HepG2 (cell line): ENCODE data around the gene ECE2. TPM values are rescaled to one million over a fixed set of nuclear protein-coding genes. Genes with fewer than 3 reads are reported as not detected.

ENCODE experiments used
- CAMTA2 ChIP-seq: sonication (generic); formaldehyde crosslinking; IDR thresholded peaks from 2 replicates; pipeline ENCODE4 v1.4.0; 2020; ENCODE audit warnings: mild to moderate bottlenecking, missing genetic modification reagents, borderline replicate concordance
- FLYWCH1 ChIP-seq: sonication (generic); formaldehyde crosslinking; IDR thresholded peaks from 2 replicates; pipeline ENCODE4 v1.8.1; 2023; ENCODE audit warnings: mild to moderate bottlenecking, missing genetic modification reagents
- GTF2F1 ChIP-seq: fragments of 150-350 bp; IDR thresholded peaks from 2 replicates; pipeline ENCODE4 v1.6.1; 2014; ENCODE audit warnings: low read length
- NFE2L1 ChIP-seq: sonication (generic); formaldehyde crosslinking; IDR thresholded peaks from 2 replicates; pipeline ENCODE4 v1.4.0; 2020; ENCODE audit warnings: missing genetic modification reagents, mild to moderate bottlenecking, borderline replicate concordance
- PAX8 ChIP-seq: sonication (generic); formaldehyde crosslinking; IDR thresholded peaks from 2 replicates; pipeline ENCODE4 v1.8.0; 2022; ENCODE audit warnings: mild to moderate bottlenecking, missing genetic modification reagents, borderline replicate concordance
- PLRG1 ChIP-seq: fragments of 450-650 bp; conservative IDR thresholded peaks from 2 replicates; pipeline ENCODE4 v1.6.1; 2016
- POLR2G ChIP-seq: fragments of 200-400 bp; formaldehyde crosslinking; IDR thresholded peaks from 2 replicates; pipeline ENCODE4 v1.6.1; 2018; ENCODE audit warnings: mild to moderate bottlenecking, low read depth, low read length, moderate library complexity
- SNAI1 ChIP-seq: sonication (generic); formaldehyde crosslinking; IDR thresholded peaks from 2 replicates; pipeline ENCODE4 v1.5.0; 2020; ENCODE audit warnings: mild to moderate bottlenecking, missing genetic modification reagents, borderline replicate concordance
- ZFY ChIP-seq: sonication (generic); formaldehyde crosslinking; IDR thresholded peaks from 2 replicates; pipeline ENCODE4 v1.4.0; 2020; ENCODE audit warnings: missing genetic modification reagents
- ZNF253 ChIP-seq: sonication (generic); formaldehyde crosslinking; IDR thresholded peaks from 2 replicates; pipeline ENCODE4 v1.8.0; 2022; ENCODE audit warnings: mild to moderate bottlenecking, missing genetic modification reagents, borderline replicate concordance
- ZNF329 ChIP-seq: sonication (generic); formaldehyde crosslinking; IDR thresholded peaks from 2 replicates; pipeline ENCODE4 v1.9.0; 2021; ENCODE audit warnings: low read depth, mild to moderate bottlenecking, missing genetic modification reagents
- ZNF337 ChIP-seq: sonication (generic); formaldehyde crosslinking; IDR thresholded peaks from 2 replicates; pipeline ENCODE4 v1.5.1; 2020; ENCODE audit warnings: missing genetic modification reagents, low read depth, mild to moderate bottlenecking, borderline replicate concordance
- ZNF496 ChIP-seq: sonication (generic); formaldehyde crosslinking; IDR thresholded peaks from 2 replicates; pipeline ENCODE4 v1.8.1; 2023; ENCODE audit warnings: mild to moderate bottlenecking, moderate library complexity, missing genetic modification reagents; ENCODE audit not compliant: insufficient replicate concordance
- ZNF530 ChIP-seq: sonication (generic); formaldehyde crosslinking; IDR thresholded peaks from 2 replicates; pipeline ENCODE4 v1.5.0; 2020; ENCODE audit warnings: low read depth, mild to moderate bottlenecking, missing genetic modification reagents
- ZNF850 ChIP-seq: sonication (generic); formaldehyde crosslinking; conservative IDR thresholded peaks from 2 replicates; pipeline ENCODE4 v1.9.0; 2021; ENCODE audit warnings: mild to moderate bottlenecking, missing genetic modification reagents
- ZSCAN21 ChIP-seq: sonication (generic); formaldehyde crosslinking; IDR thresholded peaks from 2 replicates; pipeline ENCODE4 v1.8.0; 2022; ENCODE audit warnings: mild to moderate bottlenecking, missing genetic modification reagents, moderate library complexity, borderline replicate concordance
- polyA plus RNA-seq, 8 experiments: library from polyadenylated mRNA; depleted of rRNA in 3 of 8; stranded (reverse) in 7 of 8; unstranded in 1 of 8; fragments of >200 nt; fragmentation: Illumina TruSeq in 4 of 8; extraction: Trizol in 4 of 8; gene quantifications; 2 replicates each; pipeline versions ENCODE4 v1.2.1 to v1.2.3, GENCODE V29; 2011 to 2016; ENCODE audit warnings: low read depth in 4 of 8, missing spikeins in 1 of 8, mixed read lengths in 1 of 8; ENCODE audit not compliant: insufficient read depth in 1 of 8
- total RNA-seq, 5 experiments: library from RNA; depleted of rRNA; stranded (reverse); fragments of >200 nt; fragmentation: Illumina TruSeq; extraction: Trizol; gene quantifications; 2 replicates each; pipeline ENCODE4 v1.2.3, GENCODE V29; 2016; ENCODE audit warnings: low read depth in 1 of 5
- TF ChIP-seq, protein P1 (sequence below): sonication (generic); formaldehyde crosslinking; IDR thresholded peaks from 2 replicates; pipeline ENCODE4 v1.5.0; 2020; ENCODE audit warnings: missing genetic modification reagents, mild to moderate bottlenecking, borderline replicate concordance
- TF ChIP-seq, protein P2 (sequence below): sonication (generic); formaldehyde crosslinking; IDR thresholded peaks from 2 replicates; pipeline ENCODE4 v1.4.0; 2020; ENCODE audit warnings: missing genetic modification reagents, borderline replicate concordance
- TF ChIP-seq, protein P3 (sequence below): sonication (generic); formaldehyde crosslinking; IDR thresholded peaks from 2 replicates; pipeline ENCODE4; 2020; ENCODE audit warnings: missing genetic modification reagents, mild to moderate bottlenecking, borderline replicate concordance
- TF ChIP-seq, protein P4 (sequence below): sonication (generic); formaldehyde crosslinking; IDR thresholded peaks from 2 replicates; pipeline ENCODE4 v1.4.0; 2020; ENCODE audit warnings: missing genetic modification reagents, borderline replicate concordance

Gene ECE2
- total and polyA plus RNA-seq, 2 of the 13 experiments (the other 11 are each of a cell fraction or from before 2014, with no cell fraction given), result not detected

DNA sequence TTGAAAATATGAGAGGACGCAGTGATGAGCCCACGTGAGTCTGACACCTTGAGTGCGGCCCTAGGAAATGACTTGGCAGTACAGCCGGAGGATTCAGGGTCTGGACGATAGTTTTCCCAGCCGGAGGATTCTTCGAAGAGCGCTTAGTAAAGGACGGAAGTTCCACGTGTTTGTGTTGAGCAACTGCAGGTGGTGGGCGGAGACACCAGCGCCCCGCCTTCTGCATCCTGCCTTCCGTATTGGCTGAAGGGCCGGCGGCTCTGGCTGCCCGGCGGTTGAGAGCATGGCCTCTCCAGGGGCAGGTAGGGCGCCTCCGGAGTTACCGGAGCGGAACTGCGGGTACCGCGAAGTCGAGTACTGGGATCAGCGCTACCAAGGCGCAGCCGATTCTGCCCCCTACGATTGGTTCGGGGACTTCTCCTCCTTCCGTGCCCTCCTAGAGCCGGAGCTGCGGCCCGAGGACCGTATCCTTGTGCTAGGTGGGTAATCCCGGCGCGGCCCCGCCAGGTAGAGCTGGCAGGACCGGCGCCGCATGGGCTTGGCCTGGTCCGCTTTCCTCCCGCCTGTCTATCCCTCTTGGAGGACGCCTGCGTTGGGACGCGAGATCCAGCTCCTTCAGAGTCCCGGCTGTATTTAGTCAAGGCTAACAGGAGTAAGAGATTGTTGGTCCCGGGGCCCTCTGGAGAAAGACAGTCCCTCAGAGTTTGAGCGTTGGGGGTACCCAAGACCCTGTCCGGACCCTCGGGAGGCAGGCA, 26.2 kb upstream of the ECE2 start, which contains the start of gene EEF1AKMT4 (continued):
- no peak for TF ChIP-seq FLYWCH1 (CRISPR knock-in tag)
- TF ChIP-seq, protein P1, sequence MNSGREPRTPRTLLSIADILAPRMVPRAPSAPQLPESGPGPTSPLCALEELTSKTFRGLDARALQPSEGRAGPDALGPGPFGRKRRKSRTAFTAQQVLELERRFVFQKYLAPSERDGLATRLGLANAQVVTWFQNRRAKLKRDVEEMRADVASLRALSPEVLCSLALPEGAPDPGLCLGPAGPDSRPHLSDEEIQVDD (CRISPR knock-in tag), result peak; percentile 57; the same call in 1 of the 2 replicates
- TF ChIP-seq, protein P2, sequence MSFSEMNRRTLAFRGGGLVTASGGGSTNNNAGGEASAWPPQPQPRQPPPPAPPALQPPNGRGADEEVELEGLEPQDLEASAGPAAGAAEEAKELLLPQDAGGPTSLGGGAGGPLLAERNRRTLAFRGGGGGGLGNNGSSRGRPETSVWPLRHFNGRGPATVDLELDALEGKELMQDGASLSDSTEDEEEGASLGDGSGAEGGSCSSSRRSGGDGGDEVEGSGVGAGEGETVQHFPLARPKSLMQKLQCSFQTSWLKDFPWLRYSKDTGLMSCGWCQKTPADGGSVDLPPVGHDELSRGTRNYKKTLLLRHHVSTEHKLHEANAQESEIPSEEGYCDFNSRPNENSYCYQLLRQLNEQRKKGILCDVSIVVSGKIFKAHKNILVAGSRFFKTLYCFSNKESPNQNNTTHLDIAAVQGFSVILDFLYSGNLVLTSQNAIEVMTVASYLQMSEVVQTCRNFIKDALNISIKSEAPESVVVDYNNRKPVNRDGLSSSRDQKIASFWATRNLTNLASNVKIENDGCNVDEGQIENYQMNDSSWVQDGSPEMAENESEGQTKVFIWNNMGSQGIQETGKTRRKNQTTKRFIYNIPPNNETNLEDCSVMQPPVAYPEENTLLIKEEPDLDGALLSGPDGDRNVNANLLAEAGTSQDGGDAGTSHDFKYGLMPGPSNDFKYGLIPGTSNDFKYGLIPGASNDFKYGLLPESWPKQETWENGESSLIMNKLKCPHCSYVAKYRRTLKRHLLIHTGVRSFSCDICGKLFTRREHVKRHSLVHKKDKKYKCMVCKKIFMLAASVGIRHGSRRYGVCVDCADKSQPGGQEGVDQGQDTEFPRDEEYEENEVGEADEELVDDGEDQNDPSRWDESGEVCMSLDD, result no peak
- TF ChIP-seq, protein P3, sequence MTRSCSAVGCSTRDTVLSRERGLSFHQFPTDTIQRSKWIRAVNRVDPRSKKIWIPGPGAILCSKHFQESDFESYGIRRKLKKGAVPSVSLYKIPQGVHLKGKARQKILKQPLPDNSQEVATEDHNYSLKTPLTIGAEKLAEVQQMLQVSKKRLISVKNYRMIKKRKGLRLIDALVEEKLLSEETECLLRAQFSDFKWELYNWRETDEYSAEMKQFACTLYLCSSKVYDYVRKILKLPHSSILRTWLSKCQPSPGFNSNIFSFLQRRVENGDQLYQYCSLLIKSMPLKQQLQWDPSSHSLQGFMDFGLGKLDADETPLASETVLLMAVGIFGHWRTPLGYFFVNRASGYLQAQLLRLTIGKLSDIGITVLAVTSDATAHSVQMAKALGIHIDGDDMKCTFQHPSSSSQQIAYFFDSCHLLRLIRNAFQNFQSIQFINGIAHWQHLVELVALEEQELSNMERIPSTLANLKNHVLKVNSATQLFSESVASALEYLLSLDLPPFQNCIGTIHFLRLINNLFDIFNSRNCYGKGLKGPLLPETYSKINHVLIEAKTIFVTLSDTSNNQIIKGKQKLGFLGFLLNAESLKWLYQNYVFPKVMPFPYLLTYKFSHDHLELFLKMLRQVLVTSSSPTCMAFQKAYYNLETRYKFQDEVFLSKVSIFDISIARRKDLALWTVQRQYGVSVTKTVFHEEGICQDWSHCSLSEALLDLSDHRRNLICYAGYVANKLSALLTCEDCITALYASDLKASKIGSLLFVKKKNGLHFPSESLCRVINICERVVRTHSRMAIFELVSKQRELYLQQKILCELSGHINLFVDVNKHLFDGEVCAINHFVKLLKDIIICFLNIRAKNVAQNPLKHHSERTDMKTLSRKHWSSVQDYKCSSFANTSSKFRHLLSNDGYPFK (CRISPR knock-in tag), result no peak
- no peak for TF ChIP-seq ZNF496 (CRISPR knock-in tag)
- TF ChIP-seq CAMTA2 (CRISPR knock-in tag), result no peak
- no peak for TF ChIP-seq ZNF337 (CRISPR knock-in tag)
- TF ChIP-seq ZNF530 (CRISPR knock-in tag), result no peak
- no peak for TF ChIP-seq ZSCAN21 (CRISPR knock-in tag)
- no peak for TF ChIP-seq PLRG1
- no peak for TF ChIP-seq ZNF253 (CRISPR knock-in tag)
- no peak for TF ChIP-seq ZNF850 (CRISPR knock-in tag)
- TF ChIP-seq ZFY, result peak; percentile 94
- TF ChIP-seq POLR2G, result peak; percentile 61
- TF ChIP-seq ZNF329 (CRISPR knock-in tag), result no peak
- no peak; the same call in 1 of the 2 replicates for TF ChIP-seq PAX8 (CRISPR knock-in tag)
- no peak for TF ChIP-seq SNAI1 (CRISPR knock-in tag)
- TF ChIP-seq, protein P4, sequence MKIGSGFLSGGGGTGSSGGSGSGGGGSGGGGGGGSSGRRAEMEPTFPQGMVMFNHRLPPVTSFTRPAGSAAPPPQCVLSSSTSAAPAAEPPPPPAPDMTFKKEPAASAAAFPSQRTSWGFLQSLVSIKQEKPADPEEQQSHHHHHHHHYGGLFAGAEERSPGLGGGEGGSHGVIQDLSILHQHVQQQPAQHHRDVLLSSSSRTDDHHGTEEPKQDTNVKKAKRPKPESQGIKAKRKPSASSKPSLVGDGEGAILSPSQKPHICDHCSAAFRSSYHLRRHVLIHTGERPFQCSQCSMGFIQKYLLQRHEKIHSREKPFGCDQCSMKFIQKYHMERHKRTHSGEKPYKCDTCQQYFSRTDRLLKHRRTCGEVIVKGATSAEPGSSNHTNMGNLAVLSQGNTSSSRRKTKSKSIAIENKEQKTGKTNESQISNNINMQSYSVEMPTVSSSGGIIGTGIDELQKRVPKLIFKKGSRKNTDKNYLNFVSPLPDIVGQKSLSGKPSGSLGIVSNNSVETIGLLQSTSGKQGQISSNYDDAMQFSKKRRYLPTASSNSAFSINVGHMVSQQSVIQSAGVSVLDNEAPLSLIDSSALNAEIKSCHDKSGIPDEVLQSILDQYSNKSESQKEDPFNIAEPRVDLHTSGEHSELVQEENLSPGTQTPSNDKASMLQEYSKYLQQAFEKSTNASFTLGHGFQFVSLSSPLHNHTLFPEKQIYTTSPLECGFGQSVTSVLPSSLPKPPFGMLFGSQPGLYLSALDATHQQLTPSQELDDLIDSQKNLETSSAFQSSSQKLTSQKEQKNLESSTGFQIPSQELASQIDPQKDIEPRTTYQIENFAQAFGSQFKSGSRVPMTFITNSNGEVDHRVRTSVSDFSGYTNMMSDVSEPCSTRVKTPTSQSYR (CRISPR knock-in tag), result no peak
- 0 out of 2 replicates have a peak, but pooled peaks have one; percentile 57 for TF ChIP-seq NFE2L1
- no peak for TF ChIP-seq GTF2F1
